Astrocyte (in vitro differentiated cells and primary cell): Measurements from ENCODE around the gene ZZZ3. TPM values are rescaled to one million over a fixed set of nuclear protein-coding genes. Genes with fewer than 3 reads are reported as not detected.

ENCODE experiments used
- total RNA-seq: library from RNA; stranded (reverse); gene quantifications from 2 replicates; pipeline ENCODE4 v1.2.1, GENCODE V29; 2021

ZZZ3 gene
- total RNA-seq, 1 donor from 2014 or later = 48.4 TPM

Other genes starting within 250 kb of the ZZZ3 start
- gene USP33, start 77.2 kb upstream of the ZZZ3 start, total RNA-seq = 41.6 and 46.4 TPM in 2 replicates
- gene MIGA1, start 97.0 kb upstream of the ZZZ3 start, total RNA-seq = 17.7 and 18.7 TPM in 2 replicates
- 37.5 and 39.4 TPM in 2 replicates for gene NEXN, start 206.0 kb upstream of the ZZZ3 start, total RNA-seq